HepG2 (cell line): ENCODE data around the gene ACADS. TPM values are rescaled to one million over a fixed set of nuclear protein-coding genes. Genes with fewer than 3 reads are reported as not detected.
"Not testable (repeated sequence)": the region's sequence is repeated elsewhere in the genome, so short reads cannot be mapped to it uniquely, and the experiment has no call there.

Source experiments
- ATAC-seq: fragments of 200-7000 bp; cut with Tn5 transposase; 3 replicates; pipeline ENCODE4 v1.9.1; 2020; ENCODE audit warnings: mild to moderate bottlenecking, moderate library complexity
- BruUV-seq: library from RNA; stranded (reverse); fragments of 400-500 nt; replicated peaks from 2 replicates; lab custom pipeline; 2021; lab: Mats Ljungman, UMichigan
- CTCF ChIA-PET: fragments of 300-600 bp; formaldehyde crosslinking; extraction: SDS; loops from one replicate; lab custom pipeline; 2021; ENCODE audit warnings: low total read pairs, inconsistent platforms, low intra/inter-chr PET ratio; lab: Yijun Ruan, JAX
- POLR2A ChIA-PET: fragments of 350-600 bp; sonication (Branson Sonifier 250); formaldehyde crosslinking; loops from one replicate; lab custom pipeline; 2020; ENCODE audit warnings: antibody characterized with exemption, inconsistent platforms; lab: Yijun Ruan, JAX
- DNase-seq: peaks from one replicate; pipeline ENCODE4 v3.0.0-alpha.2; 2015; ENCODE audit warnings: low spot score
- FAIRE-seq: peaks from 3 replicates; lab custom pipeline; 2011; peaks lifted over from hg19 to GRCh38; lab: Jason Lieb, UNC
- H2AFZ ChIP-seq: one replicate; pipeline ENCODE4 v1.6.1; 2011; ENCODE audit warnings: low read length, inconsistent platforms
- H3K27ac ChIP-seq: fragments of 300-600 bp; 3 replicates; pipeline ENCODE4 v1.8.0; 2011; ENCODE audit warnings: mixed run types, mild to moderate bottlenecking, mixed read lengths, low read length, inconsistent platforms; ENCODE audit not compliant: insufficient read depth; ENCODE audit errors: extremely low read length
- H3K27me3 ChIP-seq, 2 experiments: fragments of 200-600 bp in 1 of 2; 2 replicates in 1 of 2; 3 replicates in 1 of 2; pipeline versions ENCODE4 v1.6.0 to v1.8.0; 2011; ENCODE audit warnings: low read length in 2 of 2, mild to moderate bottlenecking in 2 of 2, moderate library complexity in 2 of 2, inconsistent platforms in 1 of 2; ENCODE audit not compliant: insufficient read depth in 2 of 2, control insufficient read depth in 1 of 2
- H3K36me3 ChIP-seq, 2 experiments: fragments of 200-600 bp in 1 of 2; replicated peaks in 1 of 2; 2 replicates in 1 of 2; 3 replicates in 1 of 2; pipeline versions ENCODE4 v1.5.1 to v1.8.0; 2011; ENCODE audit warnings: low read length in 2 of 2, inconsistent platforms in 1 of 2; ENCODE audit not compliant: insufficient read depth in 2 of 2, control insufficient read depth in 1 of 2
- H3K4me1 ChIP-seq: 2 replicates; pipeline ENCODE4 v1.5.1; 2012; ENCODE audit warnings: low read length, inconsistent platforms; ENCODE audit not compliant: insufficient read depth
- H3K4me2 ChIP-seq: 2 replicates; pipeline ENCODE4 v1.6.0; 2011; ENCODE audit warnings: low read depth, low read length, inconsistent platforms
- H3K4me3 ChIP-seq, 3 experiments: fragments of 200-600 bp in 1 of 3; sonication (generic), shearing (Covaris generic) in 1 of 3; replicated peaks in 1 of 3; 2 replicates each; pipeline ENCODE4 v1.5.1; 2011 to 2016; ENCODE audit warnings: low read length in 3 of 3, inconsistent platforms in 2 of 3, low read depth in 2 of 3, mild to moderate bottlenecking in 2 of 3, control low read depth in 1 of 3, mixed read lengths in 1 of 3; ENCODE audit not compliant: insufficient read depth in 1 of 3
- H3K79me2 ChIP-seq: one replicate; pipeline ENCODE4 v1.6.1; 2011; ENCODE audit warnings: low read length, inconsistent platforms; ENCODE audit not compliant: insufficient read depth
- H3K9ac ChIP-seq: 2 replicates; pipeline ENCODE4 v1.6.0; 2011; ENCODE audit warnings: mild to moderate bottlenecking, low read depth, low read length, inconsistent platforms; ENCODE audit not compliant: insufficient read depth
- H3K9me3 ChIP-seq: 2 replicates; pipeline ENCODE4 v1.5.1; 2012; ENCODE audit warnings: mild to moderate bottlenecking, low read length
- H4K20me1 ChIP-seq: 2 replicates; pipeline ENCODE4 v1.6.0; 2011; ENCODE audit warnings: inconsistent platforms, mild to moderate bottlenecking, low read length, moderate library complexity; ENCODE audit not compliant: insufficient read depth
- CREB3 ChIP-seq: sonication (generic); formaldehyde crosslinking; IDR thresholded peaks from 2 replicates; pipeline ENCODE4 v1.5.0; 2020; ENCODE audit warnings: missing genetic modification reagents
- ESRRA ChIP-seq: sonication (generic); formaldehyde crosslinking; IDR thresholded peaks from 2 replicates; pipeline ENCODE4 v1.5.1; 2020; ENCODE audit warnings: mild to moderate bottlenecking, low read depth, missing genetic modification reagents
- HNF1B ChIP-seq: sonication (generic); formaldehyde crosslinking; IDR thresholded peaks from 2 replicates; pipeline ENCODE4 v1.5.1; 2020; ENCODE audit warnings: mild to moderate bottlenecking, moderate library complexity, missing genetic modification reagents
- ZBTB3 ChIP-seq: sonication (generic); formaldehyde crosslinking; IDR thresholded peaks from 2 replicates; pipeline ENCODE4 v1.4.0; 2020; ENCODE audit warnings: low read depth, mild to moderate bottlenecking, moderate library complexity, missing genetic modification reagents, borderline replicate concordance
- ZNF234 ChIP-seq: sonication (generic); formaldehyde crosslinking; conservative IDR thresholded peaks from 2 replicates; pipeline ENCODE4 v1.5.1; 2020; ENCODE audit warnings: mild to moderate bottlenecking, missing genetic modification reagents
- WGBS: methylation state at CpG from one replicate; pipeline ENCODE4 v1.1.6; 2017; ENCODE audit warnings: low lambda C conversion rate; 5-methylcytosine and 5-hydroxymethylcytosine counted together
- in situ Hi-C: cut with HindIII; loops from 2 replicates; pipeline ENCODE4 v1.10.0; 2017; ENCODE audit warnings: low pct_unique_long_range_greater_than_20kb; ENCODE audit not compliant: extremely low pct_ligation_motif_present
- intact Hi-C: fragments of 100-400 bp; cut with micrococcal nuclease; formaldehyde crosslinking; loops from one replicate; pipeline ENCODE4 v1.10.0; 2022; ENCODE audit not compliant: unreplicated experiment
- polyA plus RNA-seq, 8 experiments: library from polyadenylated mRNA; depleted of rRNA in 3 of 8; stranded (reverse) in 7 of 8; unstranded in 1 of 8; fragments of >200 nt; fragmentation: Illumina TruSeq in 4 of 8; extraction: Trizol in 4 of 8; gene quantifications; 2 replicates each; pipeline versions ENCODE4 v1.2.1 to v1.2.3, GENCODE V29; 2011 to 2016; ENCODE audit warnings: low read depth in 4 of 8, missing spikeins in 1 of 8, mixed read lengths in 1 of 8; ENCODE audit not compliant: insufficient read depth in 1 of 8
- total RNA-seq, 5 experiments: library from RNA; depleted of rRNA; stranded (reverse); fragments of >200 nt; fragmentation: Illumina TruSeq; extraction: Trizol; gene quantifications; 2 replicates each; pipeline ENCODE4 v1.2.3, GENCODE V29; 2016; ENCODE audit warnings: low read depth in 1 of 5

The ACADS gene
- total and polyA plus RNA-seq, 2 of the 13 experiments (the other 11 are each of a cell fraction or from before 2014, with no cell fraction given) = 17.4 to 27.7 TPM

GRCh38 chr12:120726510-120726793, 826 bp downstream of the ACADS start:
- peak overlapping the region; percentile 68 to 85 (median 80); a peak in 5 of 6 replicates for H3K4me3 ChIP-seq
- no peak overlapping the region for H2AFZ ChIP-seq
- H3K4me2 ChIP-seq = peak overlapping the region; percentile 92
- H3K36me3 ChIP-seq = peaks cover 10 to 27% of the 10 kb centered on the region in 2 experiments
- FAIRE-seq (no peak), DNase-seq (no peak), ATAC-seq (no peak)
- H3K4me1 ChIP-seq = peaks cover 29% of the 10 kb centered on the region
- peaks cover 8% of the 10 kb centered on the region for H3K79me2 ChIP-seq
- TSS peak; percentile 41 for BruUV-seq
- ChIA-PET CTCF (no interaction called here), POLR2A (no interaction called here)
- no peaks in the 10 kb centered on the region for H3K27me3 ChIP-seq
- peak overlapping the region; percentile 72 for H3K27ac ChIP-seq
- peak overlapping the region; percentile 84 for H3K9ac ChIP-seq
- WGBS = 79% methylated on average over 9 of the region's 9 CpGs
- no peaks in the 10 kb centered on the region for H3K9me3 ChIP-seq
- TF ChIP-seq ZBTB3 (CRISPR knock-in tag) (0 out of 2 replicates have a peak, but pooled peaks have one; percentile 13), HNF1B (CRISPR knock-in tag) (0 out of 2 replicates have a peak, but pooled peaks have one; percentile 16), ZNF234 (CRISPR knock-in tag) (no peak)
- H4K20me1 ChIP-seq = no peaks in the 10 kb centered on the region
- intact Hi-C loops = no loop called here
- in situ Hi-C loops = no loop called here

- TF ChIP-seq ESRRA (CRISPR knock-in tag) = peak; percentile 4; the same call in 1 of the 2 replicates
- no peak for TF ChIP-seq CREB3 (CRISPR knock-in tag)
- TF ChIP-seq, all 625 proteins: peak for 1
- FAIRE-seq (no peak), DNase-seq (no peak), ATAC-seq (no peak)
- Histone ChIP-seq H3K9me3 (no peaks in the 10 kb centered on the region), H3K4me2 (peak overlapping the region; percentile 92), H3K4me3 (peak overlapping the region in 1 of 3 experiments; percentile 80; a peak in 2 of 6 replicates), H3K9ac (no peak overlapping the region), H3K36me3 (peaks cover 5 to 22% of the 10 kb centered on the region in 2 experiments), H4K20me1 (no peaks in the 10 kb centered on the region), H3K27me3 (no peaks in the 10 kb centered on the region), H3K27ac (peak overlapping the region; percentile 27), H3K79me2 (peaks cover 8% of the 10 kb centered on the region), H3K4me1 (peaks cover 29% of the 10 kb centered on the region), H2AFZ (no peak overlapping the region)
- BruUV-seq = no TSS peak
- ChIA-PET CTCF (no interaction called here), POLR2A (no interaction called here)
- in situ Hi-C loops (no loop called here), intact Hi-C loops (no loop called here)
- 100% methylated on average over 1 of the region's 9 CpGs for WGBS
Measured at GRCh38 chr12:120726961-120727360, 1.3 kb downstream of the ACADS start.

GRCh38 chr12:120732198-120732597, 6.6 kb downstream of the ACADS start:
- peaks cover 7 to 13% of the 10 kb centered on the region in 2 experiments; a peak in 4 of 5 replicates for H3K36me3 ChIP-seq
- H3K4me1 ChIP-seq = peaks cover 11% of the 10 kb centered on the region
- H3K27ac ChIP-seq, H3K9me3 ChIP-seq, DNase-seq, H4K20me1 ChIP-seq, BruUV-seq, CTCF ChIA-PET, H2AFZ ChIP-seq, in situ Hi-C loops, H3K4me2 ChIP-seq, H3K9ac ChIP-seq, ATAC-seq, POLR2A ChIA-PET, H3K79me2 ChIP-seq, H3K4me3 ChIP-seq, intact Hi-C loops, FAIRE-seq, H3K27me3 ChIP-seq: not testable (repeated sequence)
- WGBS = 100% methylated on average over 9 of the region's 35 CpGs
